NCI-H345 treated with DMSO at 0.1 percent for 48 hours (cell line): ENCODE data around the gene ASMTL.
"Not testable (repeated sequence)": the region's sequence is repeated elsewhere in the genome, so short reads cannot be mapped to it uniquely, and the experiment has no call there.

Source experiments
- DNase-seq: peaks from one replicate; lab custom pipeline; 2025; ENCODE audit not compliant: unreplicated experiment; lab: John Stamatoyannopoulos, UW

The ASMTL gene

GRCh38 chrX:1453951-1454785 is 1.5 kb upstream of the ASMTL start:
- no peak for DNase-seq

- no peak for DNase-seq
Measured at GRCh38 chrX:1453395-1453783, 680 bp upstream of the ASMTL start.

GRCh38 chrX:1451661-1452515 is 821 bp downstream of the ASMTL start:
- DNase-seq: no peak

GRCh38 chrX:1451251-1451660 is 1.5 kb downstream of the ASMTL start:
- no peak for DNase-seq

GRCh38 chrX:1450361-1451161 is 2.1 kb downstream of the ASMTL start:
- no peak for DNase-seq

GRCh38 chrX:1449823-1450149 is 2.9 kb downstream of the ASMTL start:
- DNase-seq: no peak

GRCh38 chrX:1449036-1449822 is 3.5 kb downstream of the ASMTL start:
- no peak for DNase-seq

- not testable (repeated sequence) for DNase-seq
Measured at GRCh38 chrX:1448573-1449001, 4.1 kb downstream of the ASMTL start.

GRCh38 chrX:1447969-1448572 is 4.6 kb downstream of the ASMTL start:
- DNase-seq: not testable (repeated sequence)

- DNase-seq: not testable (repeated sequence)
Measured at GRCh38 chrX:1446984-1447968, 5.4 kb downstream of the ASMTL start.

GRCh38 chrX:1444561-1445500 is 7.9 kb downstream of the ASMTL start:
- DNase-seq: no peak

GRCh38 chrX:1443496-1444075 is 9.1 kb downstream of the ASMTL start:
- no peak for DNase-seq

GRCh38 chrX:1442724-1443367 is 9.9 kb downstream of the ASMTL start:
- no peak for DNase-seq

GRCh38 chrX:1442016-1442665 is 10.6 kb downstream of the ASMTL start:
- DNase-seq: no peak

GRCh38 chrX:1440506-1440905 is 12.2 kb downstream of the ASMTL start:
- no peak for DNase-seq

GRCh38 chrX:1435241-1435895 is 17.3 kb downstream of the ASMTL start:
- no peak for DNase-seq
